ENCODE measurements around the gene RTN3. TPM values are rescaled to one million over a fixed set of nuclear protein-coding genes. Genes with fewer than 3 reads are reported as not detected.

Gene RTN3
- total RNA-seq, 1 donor from 2014 or later = 140 TPM

- Histone ChIP-seq H3K9me3 (no peaks in the 10 kb centered on the region), H3K27ac (no peak overlapping the region), H3K36me3 (peaks cover 85% of the 10 kb centered on the region), H3K27me3 (ENCODE audit: low read depth) (no peaks in the 10 kb centered on the region), H3K4me1 (no peaks in the 10 kb centered on the region), H3K4me3 (no peak overlapping the region)
- TF ChIP-seq CTCF (IDR thresholded peaks at IDR 0.05) = no peak
- no peak for ATAC-seq
- DNase-seq = no peak
- intact Hi-C loops (cut with DNase I) = no loop called here
Measured at GRCh38 chr11:63643205-63643604, 38.1 kb upstream of the RTN3 start.

- Histone ChIP-seq H3K27me3 (ENCODE audit: low read depth) (no peaks in the 10 kb centered on the region), H3K4me3 (no peak overlapping the region), H3K9me3 (no peaks in the 10 kb centered on the region), H3K27ac (no peak overlapping the region), H3K4me1 (no peaks in the 10 kb centered on the region), H3K36me3 (peaks cover 81% of the 10 kb centered on the region)
- no peak for TF ChIP-seq CTCF (IDR thresholded peaks at IDR 0.05)
- DNase-seq (no peak), ATAC-seq (no peak)
- intact Hi-C loops (cut with DNase I) = no loop called here
Measured at GRCh38 chr11:63652671-63653070, 28.6 kb upstream of the RTN3 start.

GRCh38 chr11:63660972-63661371, 20.3 kb upstream of the RTN3 start:
- H3K4me1 ChIP-seq = peaks cover 24% of the 10 kb centered on the region

GRCh38 chr11:63663809-63664208, 17.5 kb upstream of the RTN3 start:
- Histone ChIP-seq H3K27ac (no peak overlapping the region), H3K4me1 (peaks cover 51% of the 10 kb centered on the region), H3K36me3 (peaks cover 5% of the 10 kb centered on the region), H3K27me3 (ENCODE audit: low read depth) (no peaks in the 10 kb centered on the region), H3K9me3 (no peaks in the 10 kb centered on the region), H3K4me3 (no peak overlapping the region)
- intact Hi-C loops (cut with DNase I) = no loop called here
- no peak for DNase-seq
- no peak for TF ChIP-seq CTCF (IDR thresholded peaks at IDR 0.05)
- ATAC-seq = no peak

More at GRCh38 chr11:63660972-63661371, 20.3 kb upstream of the RTN3 start:
- Histone ChIP-seq H3K36me3 (peaks cover 31% of the 10 kb centered on the region), H3K27me3 (ENCODE audit: low read depth) (no peaks in the 10 kb centered on the region), H3K27ac (no peak overlapping the region), H3K4me3 (no peak overlapping the region), H3K9me3 (no peaks in the 10 kb centered on the region)
- TF ChIP-seq CTCF (IDR thresholded peaks at IDR 0.05) = no peak
- intact Hi-C loops (cut with DNase I) = no loop called here
- ATAC-seq (no peak), DNase-seq (no peak)

GRCh38 chr11:63666874-63667273, 14.4 kb upstream of the RTN3 start:
- DNase-seq (no peak), ATAC-seq (no peak)
- Histone ChIP-seq H3K4me3 (no peak overlapping the region), H3K27ac (no peak overlapping the region), H3K27me3 (ENCODE audit: low read depth) (no peaks in the 10 kb centered on the region), H3K36me3 (no peaks in the 10 kb centered on the region), H3K4me1 (peaks cover 64% of the 10 kb centered on the region), H3K9me3 (no peaks in the 10 kb centered on the region)
- intact Hi-C loops (cut with DNase I) = no loop called here
- TF ChIP-seq CTCF (IDR thresholded peaks at IDR 0.05) = no peak

Data from lower lobe of right lung (tissue), 2 donors.